NCI-H187 (cell line): ENCODE data around the gene HOXC5.
A peak's percentile ranks its signal among the peaks of the same experiment; 100 is the strongest.
"Not testable (repeated sequence)": the region's sequence is repeated elsewhere in the genome, so short reads cannot be mapped to it uniquely, and the experiment has no call there.

Source experiments
- DNase-seq, 2 experiments: peaks; one replicate each; lab custom pipeline; 2025; lab: John Stamatoyannopoulos, UW

HOXC5 gene

DNA sequence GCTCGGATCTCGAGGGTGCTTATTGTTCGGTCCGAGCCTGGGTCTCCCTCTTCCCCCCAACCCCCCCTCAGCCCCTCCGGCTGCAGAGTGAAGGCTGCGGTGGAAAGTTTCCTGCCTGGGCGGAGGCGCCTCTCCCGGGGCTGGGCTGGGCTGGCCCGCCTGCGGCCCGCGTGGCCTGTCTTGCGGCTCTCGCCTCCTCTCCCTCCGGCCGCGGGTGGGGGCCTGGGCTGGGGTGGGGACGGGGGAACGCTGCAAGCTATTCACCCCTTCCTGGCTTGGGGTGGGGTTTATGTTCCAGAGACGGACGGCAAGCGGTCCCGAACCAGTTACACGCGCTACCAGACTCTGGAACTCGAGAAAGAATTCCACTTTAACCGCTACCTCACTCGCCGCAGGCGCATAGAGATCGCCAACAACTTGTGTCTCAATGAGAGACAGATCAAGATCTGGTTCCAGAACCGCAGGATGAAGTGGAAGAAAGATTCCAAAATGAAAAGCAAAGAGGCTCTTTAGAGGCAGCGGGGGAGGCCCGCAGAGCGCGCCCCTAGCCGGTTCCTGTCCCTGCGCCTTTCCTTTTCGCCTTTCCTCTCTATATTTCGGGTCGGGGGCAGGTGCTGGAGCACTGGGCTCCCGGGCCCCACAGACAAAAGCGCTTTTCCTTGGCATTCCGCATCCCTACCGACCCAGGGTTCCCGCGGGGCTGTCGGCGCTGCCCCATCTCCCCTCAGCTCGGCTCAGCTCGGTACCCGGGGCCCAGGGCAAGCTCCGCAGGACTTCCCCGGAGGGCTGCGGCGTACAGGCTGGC is 1.3 kb downstream of the HOXC5 start:
- no peak for DNase-seq

DNA sequence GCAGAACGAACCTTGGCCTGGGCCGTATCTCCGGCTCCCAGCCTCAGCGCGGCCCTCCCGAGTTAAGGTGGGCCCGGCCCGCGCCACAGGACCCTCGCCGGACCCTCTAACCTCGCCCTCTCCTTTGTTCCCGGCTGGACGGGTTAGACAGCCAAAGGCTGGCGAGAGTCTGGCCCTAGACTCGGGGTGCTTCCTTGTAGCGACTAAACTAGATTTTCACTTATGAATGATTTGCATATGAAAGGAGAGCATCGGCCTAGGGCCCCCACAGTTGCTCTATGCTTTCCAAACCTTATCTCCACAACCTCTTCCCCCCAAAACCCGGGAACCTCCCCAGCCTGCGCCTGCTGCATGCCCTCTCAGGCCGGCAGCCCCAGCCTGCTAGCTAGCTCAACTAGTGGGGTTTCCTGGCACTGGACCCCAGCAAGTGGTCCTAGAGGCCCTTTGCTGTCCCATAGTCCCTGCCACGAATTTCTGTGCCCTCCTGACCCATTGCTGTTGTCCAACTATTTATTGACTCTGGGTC is 2.0 kb downstream of the HOXC5 start:
- DNase-seq: no peak

DNA sequence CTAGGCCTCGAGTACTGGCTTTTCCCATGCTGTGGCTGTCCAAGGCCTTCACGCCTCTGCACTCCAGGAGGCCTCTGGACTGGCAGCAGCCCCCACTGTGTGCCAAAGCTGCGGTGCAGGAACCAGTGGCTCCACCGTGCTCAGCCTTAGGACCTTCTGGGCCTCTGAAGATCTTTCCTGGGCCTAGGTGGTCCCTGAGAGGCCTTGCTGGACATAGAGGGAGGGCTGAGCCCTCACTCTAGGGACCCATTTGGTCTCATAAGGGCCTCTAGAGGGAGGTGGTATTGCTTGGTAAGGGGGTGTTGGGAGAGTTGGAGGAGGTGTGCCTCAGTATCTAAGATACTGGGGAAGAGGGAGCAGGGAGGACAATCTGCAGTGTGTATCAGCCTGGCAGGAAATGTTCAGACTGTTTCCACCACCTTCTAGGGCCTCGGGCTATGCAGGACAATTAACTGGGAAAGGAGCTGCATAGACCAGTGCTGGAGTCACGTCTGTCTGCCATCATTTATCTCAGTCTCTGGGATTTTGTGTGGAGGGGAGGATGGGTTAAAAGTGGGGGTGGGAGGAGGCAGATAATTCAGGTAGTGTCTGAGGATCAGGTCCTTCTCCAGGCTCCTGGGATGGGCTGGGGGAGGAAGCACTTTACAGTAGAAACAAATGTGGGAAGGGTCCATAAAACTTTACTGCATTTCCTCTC is 2.9 kb downstream of the HOXC5 start:
- no peak for DNase-seq

DNA sequence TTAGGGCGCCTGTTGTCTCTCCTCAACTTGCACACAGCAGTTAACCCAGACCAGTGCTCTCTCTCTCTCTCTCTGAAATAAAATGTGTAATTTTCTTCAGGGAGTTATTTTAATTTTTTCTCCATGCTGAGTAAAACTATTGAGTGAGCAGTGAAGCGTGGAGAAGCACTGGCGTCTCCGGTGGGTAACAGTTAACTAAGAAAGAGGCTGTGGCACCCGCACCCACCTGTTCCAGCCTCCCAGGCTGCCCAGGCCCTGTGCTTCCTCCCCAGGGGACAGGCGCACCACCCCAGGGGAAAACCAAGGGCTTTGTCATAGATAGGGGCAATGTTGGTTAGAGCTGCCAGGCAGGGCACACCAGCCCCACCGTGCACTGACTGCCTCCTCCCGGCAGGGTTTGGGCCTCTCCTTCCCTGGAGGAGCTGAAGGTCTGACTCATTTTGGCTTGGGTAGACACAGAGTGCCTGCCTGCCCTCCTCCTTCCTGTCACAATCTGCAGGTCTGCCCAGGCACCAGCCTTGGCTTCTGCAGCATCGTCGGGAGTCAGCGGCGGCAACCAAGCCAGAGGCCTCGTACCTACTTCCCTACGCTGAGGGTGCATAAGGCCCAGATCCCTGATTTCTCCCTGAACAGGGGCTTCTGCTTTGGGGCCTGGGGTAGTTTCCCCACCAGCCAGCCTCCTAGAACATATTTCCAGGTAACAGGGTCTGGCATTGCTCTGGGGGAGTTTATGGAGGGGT is 3.9 kb downstream of the HOXC5 start:
- peak; percentile 73 to 79 for DNase-seq

DNA sequence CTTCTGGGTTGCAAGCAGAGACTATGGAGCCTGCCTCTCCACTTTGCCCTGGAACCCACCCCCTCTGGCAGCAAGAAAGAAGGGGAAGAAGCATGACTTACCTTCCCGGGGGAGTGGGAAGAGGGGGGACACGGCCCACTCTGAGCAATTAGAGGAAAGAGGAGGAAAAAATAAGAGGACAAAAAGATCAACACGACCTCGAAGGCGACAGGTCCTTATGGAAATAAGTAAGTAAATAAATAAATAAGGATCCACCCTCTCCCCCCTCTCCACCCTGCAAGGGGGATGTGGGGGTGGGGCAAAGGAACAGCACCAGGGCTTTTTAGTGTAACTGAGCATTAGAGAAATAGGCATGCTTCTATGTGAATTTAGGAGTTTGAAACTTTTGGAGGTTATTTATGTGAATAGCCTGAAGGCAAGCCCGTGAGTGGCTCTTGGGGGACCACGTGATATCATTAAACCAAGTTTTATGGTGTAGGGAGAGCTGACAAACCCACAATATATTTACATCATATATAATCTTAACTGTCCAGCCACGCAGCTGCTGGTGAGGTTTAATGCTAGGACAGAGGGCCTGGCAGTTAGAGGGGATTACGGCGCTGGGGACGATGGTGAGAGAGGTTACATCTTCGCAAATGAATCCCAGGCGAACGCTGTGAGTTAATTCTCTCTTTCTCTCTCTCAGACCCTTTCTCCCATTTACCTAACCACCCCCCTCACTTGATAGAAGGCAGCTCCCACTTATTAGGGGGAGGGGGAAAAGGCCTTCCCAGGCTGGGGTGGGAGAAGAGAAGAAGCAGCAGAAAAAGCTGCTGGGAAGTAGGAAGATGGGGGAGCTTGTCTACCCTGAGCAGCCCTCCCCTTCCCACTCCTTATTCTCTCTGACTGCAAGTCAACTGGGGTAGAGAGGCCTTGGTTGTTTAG is 4.8 kb downstream of the HOXC5 start:
- no peak for DNase-seq

DNA sequence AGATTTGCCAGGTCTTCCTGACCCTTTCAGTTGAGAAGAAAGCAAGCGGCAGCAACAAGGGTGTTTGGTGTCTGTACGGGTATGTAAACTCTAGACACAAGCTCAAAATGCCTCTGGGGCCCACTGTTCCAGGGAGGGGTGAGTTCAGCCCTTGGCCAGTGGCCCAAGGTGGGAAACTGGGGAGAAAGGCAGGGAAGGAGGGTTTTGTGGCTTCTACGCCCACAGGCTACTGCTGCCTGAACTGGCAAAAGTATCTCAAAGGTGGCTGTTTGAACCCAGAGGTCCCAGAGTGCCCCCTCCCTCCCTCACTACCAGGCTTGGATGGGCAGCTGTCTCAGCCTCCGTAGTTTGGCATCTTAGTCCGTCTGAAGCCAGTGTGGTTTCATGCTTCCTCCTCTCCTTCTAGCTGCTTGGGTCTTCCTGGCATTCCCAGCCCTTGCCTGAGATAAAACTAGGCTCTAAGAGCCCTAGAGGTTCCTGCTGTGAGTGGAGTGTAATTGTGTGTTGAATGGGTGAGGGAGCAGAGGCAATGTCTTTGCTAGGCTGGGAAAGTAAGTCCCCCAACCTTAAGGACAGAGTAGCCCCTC is 5.5 kb downstream of the HOXC5 start:
- no peak for DNase-seq

DNA sequence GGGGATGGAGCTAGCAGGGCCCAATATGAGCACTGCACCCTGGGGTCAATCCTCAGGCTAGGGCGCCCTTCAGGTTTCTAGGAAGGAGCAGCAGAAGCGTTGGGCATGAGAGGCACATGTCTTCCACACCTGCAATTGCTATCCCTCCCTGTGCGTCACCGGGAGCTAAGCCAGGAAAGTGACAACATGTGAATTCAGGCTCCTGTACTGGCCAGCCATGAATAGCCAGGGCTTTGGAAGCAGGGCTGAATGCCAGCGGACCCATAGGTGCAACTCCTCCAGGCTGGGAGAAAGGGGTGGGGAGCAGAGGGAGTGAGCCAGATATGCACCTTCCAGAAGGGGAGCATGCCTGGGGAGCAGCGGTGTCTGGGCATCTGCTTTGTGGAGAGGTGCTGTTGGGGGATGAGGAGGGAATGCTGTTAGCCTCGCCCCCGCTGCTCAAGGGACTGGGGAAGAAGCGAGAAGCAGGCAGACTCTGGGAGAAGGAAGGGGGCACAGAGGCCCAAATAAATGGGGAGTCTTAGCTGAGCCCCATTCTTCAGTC is 6.1 kb downstream of the HOXC5 start:
- DNase-seq: no peak

DNA sequence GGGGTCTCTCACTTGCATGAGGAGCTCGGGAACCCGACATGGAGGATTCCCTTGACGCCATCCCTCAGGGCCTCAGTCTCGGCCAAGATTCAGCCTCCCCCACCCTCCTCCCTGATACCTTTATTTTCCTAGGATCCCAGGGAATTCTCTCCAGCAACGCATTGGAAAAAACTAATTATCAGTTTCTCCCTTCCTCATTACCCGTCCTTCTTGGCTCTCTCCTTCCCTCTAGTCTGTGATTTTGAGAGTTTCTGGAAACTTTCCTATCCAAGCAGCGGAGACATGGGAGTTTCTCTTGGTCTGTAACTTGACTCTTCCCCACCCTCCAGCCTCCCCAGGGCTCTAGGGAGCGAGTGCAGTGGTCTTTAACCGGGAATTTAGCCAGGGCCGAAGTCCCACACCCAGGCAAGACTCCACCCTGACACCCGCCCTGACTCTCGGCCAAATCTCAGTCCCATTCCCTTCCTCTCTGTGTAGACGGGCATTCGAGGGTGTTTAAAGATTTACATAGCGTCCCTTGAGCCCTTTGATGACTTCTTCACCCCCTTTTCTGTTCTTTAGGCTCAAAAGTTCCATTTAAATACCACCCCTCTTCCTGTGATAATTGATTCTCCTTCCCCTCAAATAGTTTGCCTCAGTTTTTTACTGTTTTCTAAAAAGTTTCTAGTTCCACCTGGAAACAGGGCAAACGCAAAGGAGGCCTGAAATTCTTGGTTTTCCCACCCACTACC is 6.7 kb downstream of the HOXC5 start:
- no peak for DNase-seq

DNA sequence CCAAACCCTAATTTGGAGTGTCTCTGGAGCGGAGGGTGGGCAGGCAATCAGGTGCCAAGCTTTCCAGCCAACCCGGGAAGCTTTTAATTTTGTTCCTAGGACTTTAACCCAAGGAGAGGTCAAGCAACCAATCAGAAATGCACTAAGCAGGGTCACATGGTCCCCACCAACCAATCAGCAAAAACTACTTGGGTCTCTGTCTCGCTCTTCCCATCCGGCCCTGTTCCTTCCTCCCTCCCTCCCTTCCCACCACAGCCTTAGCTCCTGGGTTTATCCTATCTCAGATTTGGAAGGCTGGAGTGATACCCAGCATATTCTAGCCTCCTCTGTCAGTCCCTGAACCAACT is 7.3 kb downstream of the HOXC5 start:
- DNase-seq: no peak

DNA sequence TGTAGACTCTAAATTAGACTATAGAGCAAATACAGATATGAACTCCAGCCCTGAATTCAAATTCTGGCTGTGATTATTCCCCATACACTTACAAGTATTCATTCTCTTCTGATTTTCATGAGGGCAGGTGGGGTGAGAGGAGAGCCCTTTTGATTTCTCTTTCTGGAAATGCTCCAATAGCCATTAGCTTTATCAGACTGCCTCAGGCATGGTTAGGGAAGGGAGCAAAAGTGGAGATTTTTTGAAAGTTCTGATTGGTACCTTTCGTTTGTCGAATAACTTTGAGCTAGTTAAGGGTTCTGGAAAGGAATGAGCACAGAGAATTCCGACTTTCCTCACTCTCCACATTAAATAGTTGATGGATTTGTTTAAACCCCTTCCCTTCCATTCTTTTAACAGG is 7.8 kb downstream of the HOXC5 start:
- DNase-seq: no peak

DNA sequence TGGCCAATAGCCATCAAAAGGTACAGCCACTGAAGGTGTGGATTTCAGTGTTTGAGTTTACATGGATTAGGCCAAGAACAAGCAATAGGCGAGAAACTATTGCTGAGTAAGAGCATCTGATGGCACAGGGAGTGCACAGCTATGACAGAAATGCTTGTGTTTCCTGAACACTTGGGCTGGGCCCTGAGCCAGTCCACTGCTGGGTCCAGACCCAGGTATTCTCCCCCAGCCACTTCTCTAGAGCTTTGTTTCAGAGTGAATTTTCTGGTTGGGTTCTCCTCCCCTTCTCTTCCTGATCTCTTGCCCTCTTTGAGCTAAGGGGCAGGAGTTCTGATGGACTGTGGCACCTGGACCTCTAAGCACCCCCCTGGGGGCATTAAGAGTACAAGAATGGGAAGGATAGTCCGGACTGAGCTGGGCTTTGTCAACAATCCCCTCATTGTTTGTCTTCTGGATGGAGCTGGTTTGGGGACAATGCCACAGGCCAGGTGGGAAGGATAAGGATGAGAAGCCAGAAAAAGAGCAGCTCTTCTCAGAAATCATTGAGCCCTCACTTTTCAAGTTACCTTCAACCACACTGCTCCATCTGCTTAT is 8.3 kb downstream of the HOXC5 start:
- DNase-seq: no peak

DNA sequence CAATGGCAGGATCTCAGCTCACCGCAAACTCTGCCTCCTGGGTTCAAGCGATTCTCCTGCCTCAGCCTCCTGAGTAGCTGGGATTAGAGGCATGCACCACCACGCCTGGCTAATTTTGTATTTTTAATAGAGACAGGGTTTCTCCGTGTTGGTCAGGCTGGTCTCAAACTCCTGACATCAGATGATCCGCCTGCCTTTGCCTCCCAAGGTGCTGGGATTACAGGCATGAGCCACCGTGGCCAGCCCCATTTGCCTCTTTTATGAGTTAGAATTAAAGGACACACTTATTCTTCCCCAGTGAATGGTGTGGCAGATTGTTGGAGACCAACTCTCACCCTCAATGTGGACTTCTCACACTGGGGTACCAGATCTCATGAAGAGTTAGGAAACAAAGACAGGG is 9.2 kb downstream of the HOXC5 start:
- DNase-seq: not testable (repeated sequence)

DNA sequence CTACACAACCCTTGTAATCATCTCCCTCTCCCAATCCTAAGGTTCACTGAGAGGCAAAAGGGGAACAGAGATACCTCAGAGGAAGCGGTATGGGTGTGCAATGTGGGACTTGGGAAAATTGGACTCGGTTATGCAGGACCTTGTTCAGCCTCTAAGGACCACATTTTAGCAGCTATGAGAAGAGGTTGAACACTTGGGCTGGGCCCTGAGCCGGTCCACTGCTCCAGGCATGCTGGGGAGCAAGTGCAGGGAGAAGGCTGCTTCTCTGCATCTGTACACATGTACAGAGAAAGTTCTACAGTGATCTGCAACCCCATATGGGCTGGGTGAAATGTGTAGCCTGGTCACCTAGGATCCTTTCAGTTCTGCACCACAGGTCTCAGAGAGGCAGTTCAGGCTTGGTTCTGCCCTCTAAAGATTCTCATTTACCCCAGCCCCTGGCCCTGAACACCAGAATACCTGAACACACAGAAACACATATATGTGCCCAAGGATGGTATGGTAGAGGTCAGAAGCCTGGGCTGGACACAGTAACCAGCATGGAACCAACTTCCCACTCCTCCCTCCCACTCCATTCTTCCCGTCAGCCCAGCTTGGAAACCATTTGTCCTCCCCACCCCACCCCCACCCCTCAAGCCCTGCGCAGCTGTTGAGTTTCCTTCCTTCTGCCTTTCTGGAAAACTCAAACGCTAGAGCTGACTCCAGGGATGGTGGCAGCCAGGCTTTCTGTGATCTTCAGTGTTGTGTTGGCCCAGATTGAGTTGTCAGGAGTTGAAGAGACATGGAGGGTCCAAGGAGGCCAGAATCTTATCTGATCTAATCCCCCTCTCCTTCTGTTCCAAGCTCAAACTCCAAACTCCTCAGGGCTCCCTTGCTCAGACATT is 10.4 kb downstream of the HOXC5 start:
- no peak for DNase-seq

DNA sequence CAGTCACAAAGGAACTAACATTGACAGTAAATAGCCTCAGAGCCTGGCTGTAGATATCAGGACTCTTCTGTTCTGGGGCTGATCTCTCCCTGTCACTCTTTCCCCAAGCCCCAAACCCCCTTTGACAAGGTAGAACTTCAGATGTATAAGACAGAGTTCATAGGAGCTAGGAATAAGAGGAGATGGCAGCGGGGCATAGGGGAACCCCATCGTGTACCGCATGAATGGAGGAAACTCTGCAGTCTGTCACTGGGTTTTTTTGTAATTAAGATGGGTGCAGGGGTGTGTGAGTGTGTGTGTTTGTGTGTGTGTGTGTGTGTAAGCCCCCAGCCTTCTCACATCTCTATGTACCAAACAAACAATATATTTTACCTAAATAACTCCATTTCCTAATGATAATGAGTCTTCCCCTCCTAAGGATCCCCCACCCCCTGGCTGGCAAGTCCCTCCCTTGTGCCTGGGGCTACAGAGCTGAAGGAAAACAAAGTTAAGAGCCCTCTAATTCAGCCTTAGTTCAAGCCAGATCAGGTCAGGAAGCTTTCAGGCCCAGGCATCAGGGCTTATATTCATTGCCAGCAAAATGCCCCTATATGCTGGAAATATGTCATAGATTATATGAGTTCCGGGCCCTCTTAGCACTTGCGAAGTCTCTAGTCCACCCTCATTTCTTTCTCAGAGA is 11.7 kb downstream of the HOXC5 start:
- DNase-seq: no peak

DNA sequence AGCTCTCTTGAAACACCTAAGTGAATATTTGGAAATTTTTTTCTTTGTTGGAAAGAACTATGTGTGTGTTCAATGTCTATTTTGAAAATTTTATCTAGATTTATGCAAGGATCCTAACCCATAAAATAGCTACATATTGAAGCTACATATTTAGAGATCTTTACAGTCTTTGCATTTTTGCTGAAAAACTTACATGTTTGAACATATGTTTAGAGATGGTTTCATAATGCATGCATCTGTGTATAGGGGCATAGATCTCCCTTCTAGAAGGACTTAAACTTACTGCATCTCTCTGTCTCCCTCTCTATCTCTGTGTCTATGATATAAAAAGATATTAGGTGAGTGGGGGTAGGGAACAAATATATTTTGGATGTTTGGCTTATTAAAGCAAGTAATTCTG is 12.6 kb downstream of the HOXC5 start:
- DNase-seq: no peak

DNA sequence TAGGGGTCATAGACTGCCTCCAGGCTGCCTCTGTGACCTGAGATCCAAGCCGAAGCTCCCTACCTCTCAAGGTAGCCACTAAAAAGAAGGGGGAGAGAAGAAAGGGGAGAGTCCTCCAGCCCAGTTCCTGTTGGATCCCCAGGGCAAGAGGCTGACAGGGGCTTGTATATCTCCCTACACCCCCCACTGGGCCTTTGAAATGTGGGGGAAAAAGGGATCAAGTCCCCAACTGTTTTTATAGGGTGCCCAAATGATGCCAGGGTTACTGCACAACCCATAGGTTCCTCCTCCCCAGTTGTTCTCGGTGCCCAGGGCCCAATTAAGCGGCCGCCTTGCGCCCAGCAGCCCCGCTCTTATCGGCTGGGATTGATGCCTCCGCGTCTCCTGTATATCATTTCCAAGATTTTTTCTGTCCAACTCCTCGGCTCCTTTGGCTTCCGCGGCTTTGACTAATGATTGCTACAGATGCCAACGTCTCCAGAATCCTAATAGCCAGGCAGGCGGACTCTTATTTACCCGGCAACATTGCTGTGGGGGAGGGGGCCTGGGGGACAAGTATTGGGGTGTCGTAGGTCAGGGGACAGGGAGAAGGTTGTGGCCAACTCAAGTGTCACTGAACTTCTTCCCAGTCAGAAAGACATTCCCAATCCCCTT is 13.1 kb downstream of the HOXC5 start:
- DNase-seq: no peak

DNA sequence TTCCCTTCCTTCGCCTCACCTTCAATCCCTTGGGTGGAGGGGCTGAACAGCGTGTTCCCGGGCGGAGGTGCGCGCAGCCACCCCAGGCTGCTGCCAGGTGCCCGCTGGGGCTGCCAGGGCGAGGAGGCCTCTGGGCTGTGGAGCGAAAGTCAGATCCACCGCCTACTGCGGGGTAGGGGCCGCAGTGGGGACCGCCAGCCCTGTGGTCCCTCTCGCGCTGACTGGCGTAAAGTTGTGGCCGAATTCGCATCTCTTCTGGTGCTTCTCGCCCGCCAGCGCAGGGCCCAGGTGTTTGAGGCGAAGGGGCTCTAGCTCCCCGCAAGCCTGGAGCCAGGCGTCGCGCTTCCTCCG is 13.9 kb downstream of the HOXC5 start:
- no peak for DNase-seq
